GM12801 (cell line): ENCODE results near the gene ASPM.

Experiments used
- CTCF ChIP-seq: IDR thresholded peaks from one replicate; pipeline ENCODE4 v1.5.1; 2011; ENCODE audit warnings: control low read depth; ENCODE audit not compliant: insufficient read length; ENCODE audit errors: extremely low read depth

ASPM gene

GRCh38 chr1:197126691-197127090 is 19.8 kb downstream of the ASPM start:
- TF ChIP-seq CTCF: no peak

GRCh38 chr1:197124376-197124775 is 22.1 kb downstream of the ASPM start:
- TF ChIP-seq CTCF: no peak

- TF ChIP-seq CTCF: no peak
These were observed 30.3 kb downstream of the ASPM start for GRCh38 chr1:197116156-197116555.

GRCh38 chr1:197106869-197107268 is 39.6 kb downstream of the ASPM start:
- no peak for TF ChIP-seq CTCF

GRCh38 chr1:197103300-197103699 is 43.2 kb downstream of the ASPM start:
- no peak for TF ChIP-seq CTCF

GRCh38 chr1:197101978-197102377 is 44.5 kb downstream of the ASPM start:
- no peak for TF ChIP-seq CTCF

- no peak for TF ChIP-seq CTCF
These were observed 45.8 kb downstream of the ASPM start for GRCh38 chr1:197100677-197101076.

- TF ChIP-seq CTCF: no peak
These were observed 47.0 kb downstream of the ASPM start for GRCh38 chr1:197099444-197099843.
